Loucy (cell line): ENCODE data around the gene TCF7L2.

Experiments
- H2AFZ ChIP-seq: fragments of 200-600 bp; sonication (generic); 2 replicates; pipeline ENCODE4 v1.6.0; 2016; ENCODE audit warnings: antibody characterized with exemption, mild to moderate bottlenecking, low read length, moderate library complexity
- H3F3A ChIP-seq: fragments of 200-600 bp; 2 replicates; pipeline ENCODE4 v1.6.0; 2016; ENCODE audit warnings: antibody characterized with exemption, low read depth, mild to moderate bottlenecking
- H3K27me3 ChIP-seq: fragments of 200-600 bp; sonication (generic); 2 replicates; pipeline ENCODE4 v1.6.1; 2014; ENCODE audit warnings: low read length, mild to moderate bottlenecking; ENCODE audit not compliant: insufficient read depth, poor library complexity, severe bottlenecking
- H3K36me3 ChIP-seq: fragments of 200-600 bp; sonication (generic); 2 replicates; pipeline ENCODE4 v1.6.1; 2016; ENCODE audit warnings: low read length; ENCODE audit not compliant: insufficient read depth
- H3K4me1 ChIP-seq: fragments of 200-600 bp; sonication (generic); 2 replicates; pipeline ENCODE4 v1.5.1; 2014; ENCODE audit warnings: low read length, mild to moderate bottlenecking; ENCODE audit not compliant: insufficient read depth, poor library complexity, severe bottlenecking
- H3K4me2 ChIP-seq: fragments of 200-600 bp; sonication (generic); 2 replicates; pipeline ENCODE4 v1.6.0; 2014; ENCODE audit warnings: antibody characterized with exemption, low read length, low read depth, mild to moderate bottlenecking; ENCODE audit not compliant: poor library complexity, severe bottlenecking
- H3K4me3 ChIP-seq: fragments of 200-600 bp; sonication (generic); 2 replicates; pipeline ENCODE4 v1.5.1; 2014; ENCODE audit warnings: low read length, mild to moderate bottlenecking, mixed read lengths; ENCODE audit not compliant: poor library complexity, severe bottlenecking
- H3K79me2 ChIP-seq: fragments of 200-600 bp; sonication (generic); 2 replicates; pipeline ENCODE4 v1.6.1; 2014; ENCODE audit warnings: low read length; ENCODE audit not compliant: insufficient read depth
- H3K9ac ChIP-seq: fragments of 200-600 bp; sonication (generic); 2 replicates; pipeline ENCODE4 v1.6.0; 2014; ENCODE audit warnings: mild to moderate bottlenecking, low read depth, low read length, moderate library complexity; ENCODE audit not compliant: poor library complexity, severe bottlenecking
- H3K9me2 ChIP-seq: fragments of 200-600 bp; sonication (generic); replicated peaks from 2 replicates; pipeline ENCODE4 v1.6.1; 2016; ENCODE audit warnings: low read depth, low read length, mixed read lengths
- H3K9me3 ChIP-seq: fragments of 200-600 bp; sonication (generic); 2 replicates; pipeline ENCODE4 v1.6.1; 2014; ENCODE audit warnings: mild to moderate bottlenecking, antibody characterized with exemption, low read length, low read depth; ENCODE audit not compliant: insufficient read depth
- H4K20me1 ChIP-seq: fragments of 200-600 bp; sonication (generic); 2 replicates; pipeline ENCODE4 v1.6.0; 2014; ENCODE audit warnings: antibody characterized with exemption, low read length, mild to moderate bottlenecking; ENCODE audit not compliant: insufficient read depth, poor library complexity, severe bottlenecking
- CTCF ChIP-seq: fragments of 200-600 bp; sonication (generic); conservative IDR thresholded peaks from 2 replicates; pipeline ENCODE4 v1.5.1; 2014; ENCODE audit warnings: mild to moderate bottlenecking, antibody characterized with exemption, low read length
- EZH2phosphoT487 ChIP-seq: fragments of 200-600 bp; IDR thresholded peaks from 2 replicates; pipeline ENCODE4 v1.6.1; 2018; ENCODE audit warnings: antibody characterized with exemption, mild to moderate bottlenecking, moderate library complexity, borderline replicate concordance

The TCF7L2 gene

GRCh38 chr10:113097036-113097435 is 147.0 kb downstream of the TCF7L2 start:
- Histone ChIP-seq H3K4me1 (peaks cover 17% of the 10 kb centered on the region), H3K4me3 (no peak overlapping the region), H3K9me3 (no peaks in the 10 kb centered on the region), H3K36me3 (no peaks in the 10 kb centered on the region), H3K4me2 (no peak overlapping the region), H2AFZ (no peak overlapping the region), H3F3A (no peaks in the 10 kb centered on the region), H4K20me1 (peaks cover 29% of the 10 kb centered on the region), H3K27me3 (no peaks in the 10 kb centered on the region), H3K79me2 (no peaks in the 10 kb centered on the region), H3K9ac (no peak overlapping the region), H3K9me2 (no peaks in the 10 kb centered on the region)
- no peak for TF ChIP-seq CTCF
- no peak for TF ChIP-seq EZH2phosphoT487

- no peak overlapping the region for H3K4me2 ChIP-seq
- H4K20me1 ChIP-seq = peaks cover 37% of the 10 kb centered on the region
- no peaks in the 10 kb centered on the region for H3K9me3 ChIP-seq
- H3K4me3 ChIP-seq = no peak overlapping the region
- H2AFZ ChIP-seq = no peak overlapping the region
- H3K4me1 ChIP-seq = peaks cover 22% of the 10 kb centered on the region
- no peaks in the 10 kb centered on the region for H3K27me3 ChIP-seq
- H3K9ac ChIP-seq = no peak overlapping the region
- no peaks in the 10 kb centered on the region for H3K9me2 ChIP-seq
- H3K79me2 ChIP-seq = no peaks in the 10 kb centered on the region
- H3F3A ChIP-seq = no peaks in the 10 kb centered on the region
- H3K36me3 ChIP-seq = no peaks in the 10 kb centered on the region
- TF ChIP-seq EZH2phosphoT487 (no peak), CTCF (no peak)
These were observed 149.6 kb downstream of the TCF7L2 start for GRCh38 chr10:113099431-113100183.

- no peak for TF ChIP-seq EZH2phosphoT487
- TF ChIP-seq CTCF = no peak
These were observed 150.2 kb downstream of the TCF7L2 start for GRCh38 chr10:113100281-113100680.

More at GRCh38 chr10:113100281-113100680, 150.2 kb downstream of the TCF7L2 start:
- no peaks in the 10 kb centered on the region for H3K9me2 ChIP-seq
- no peak overlapping the region for H2AFZ ChIP-seq
- H3K4me1 ChIP-seq = peaks cover 22% of the 10 kb centered on the region
- no peaks in the 10 kb centered on the region for H3K79me2 ChIP-seq
- no peak overlapping the region for H3K4me2 ChIP-seq
- H3K36me3 ChIP-seq = no peaks in the 10 kb centered on the region
- H3K4me3 ChIP-seq = no peak overlapping the region
- H3K27me3 ChIP-seq = no peaks in the 10 kb centered on the region
- H3F3A ChIP-seq = no peaks in the 10 kb centered on the region
- H3K9me3 ChIP-seq = no peaks in the 10 kb centered on the region
- H3K9ac ChIP-seq = no peak overlapping the region
- H4K20me1 ChIP-seq = peaks cover 32% of the 10 kb centered on the region
